GM18909 (cell line): ENCODE data around the gene AGBL1.

ENCODE experiments used
- ATAC-seq: cut with Tn5 transposase; IDR thresholded peaks from one replicate; pipeline ENCODE4 v1.9.1; 2021; ENCODE audit warnings: mild to moderate bottlenecking; ENCODE audit not compliant: unreplicated experiment, poor library complexity

The AGBL1 gene

GRCh38 chr15:86759800-86760523 is 680.3 kb downstream of the AGBL1 start:
- ATAC-seq = no peak

- no peak for ATAC-seq
Observed at GRCh38 chr15:86762874-86763273, 683.2 kb downstream of the AGBL1 start.

DNA sequence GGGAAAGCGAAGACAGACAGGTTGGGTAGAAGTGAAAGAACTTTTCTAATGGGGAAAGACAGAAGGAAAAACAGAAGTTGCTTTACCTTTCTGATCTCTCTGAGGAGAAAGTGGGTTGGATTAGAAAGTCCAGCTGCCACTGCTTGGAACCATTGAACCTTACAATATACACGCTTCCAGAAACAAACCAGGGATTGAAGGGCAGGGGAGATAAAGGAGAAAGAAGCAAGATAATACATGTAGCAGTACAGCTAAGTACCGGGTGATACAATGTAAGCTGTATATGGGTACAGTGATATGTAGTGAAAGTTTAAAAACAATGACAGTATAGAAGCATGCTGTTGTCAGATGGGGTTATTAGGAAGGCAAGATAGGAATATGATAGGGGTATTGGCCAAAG is 684.4 kb downstream of the AGBL1 start:
- no peak for ATAC-seq

- ATAC-seq = no peak
Observed at GRCh38 chr15:86765281-86765680, 685.6 kb downstream of the AGBL1 start.

DNA sequence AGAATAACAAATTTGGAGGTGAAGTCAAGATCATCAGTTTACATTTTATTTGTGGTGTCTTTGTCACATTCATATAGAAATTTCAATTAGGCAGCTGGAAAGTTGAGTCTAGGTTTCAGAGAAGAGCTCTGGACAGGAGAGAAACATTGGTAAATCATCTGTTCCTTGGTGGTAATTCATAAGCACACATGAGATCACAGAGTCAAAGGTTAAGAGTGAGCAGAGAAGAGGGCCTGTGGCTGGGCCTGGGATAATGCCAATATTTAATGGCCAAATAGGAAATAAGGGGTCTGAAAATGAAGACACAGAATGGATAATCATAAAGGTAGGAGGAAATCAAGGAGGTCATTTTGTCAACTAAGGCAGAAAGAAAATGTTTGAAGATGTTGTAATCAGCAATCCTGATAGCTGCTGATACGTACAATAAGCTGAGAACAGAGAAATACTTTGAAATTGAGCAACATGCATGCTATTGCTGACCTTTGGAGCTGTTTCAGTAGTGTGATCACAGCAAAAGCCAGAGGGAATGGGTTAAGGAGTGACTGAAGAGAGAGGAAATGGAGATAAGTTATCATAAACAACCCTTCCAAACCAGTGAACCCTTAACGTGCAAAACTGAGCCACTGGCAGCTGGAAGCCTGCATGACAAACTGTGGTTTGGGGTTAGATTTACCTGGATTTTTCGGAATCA is 692.8 kb downstream of the AGBL1 start:
- no peak for ATAC-seq

- no peak for ATAC-seq
Observed at GRCh38 chr15:86773736-86774135, 694.1 kb downstream of the AGBL1 start.

- no peak for ATAC-seq
Observed at GRCh38 chr15:86776145-86776544, 696.5 kb downstream of the AGBL1 start.

GRCh38 chr15:86796521-86796920 is 716.9 kb downstream of the AGBL1 start:
- no peak for ATAC-seq

DNA sequence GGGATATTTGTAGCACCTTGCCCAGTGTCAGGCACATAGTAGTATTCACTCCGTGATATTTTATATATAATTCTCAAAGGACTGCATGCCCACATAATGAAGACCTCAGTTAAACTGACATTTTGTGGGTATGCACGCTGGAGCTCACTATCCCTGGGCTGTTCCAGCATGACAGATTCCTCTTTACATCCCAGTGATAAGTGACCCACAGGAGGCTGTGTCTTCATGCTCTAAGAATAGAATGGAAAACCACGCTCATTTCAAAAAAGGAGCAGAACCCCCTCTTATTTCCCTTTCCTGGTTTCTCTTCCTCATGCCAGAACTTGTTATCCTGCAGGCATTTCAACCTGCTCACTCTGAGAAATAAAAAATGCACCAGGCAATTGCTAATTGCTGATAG is 717.5 kb downstream of the AGBL1 start:
- ATAC-seq = no peak

DNA sequence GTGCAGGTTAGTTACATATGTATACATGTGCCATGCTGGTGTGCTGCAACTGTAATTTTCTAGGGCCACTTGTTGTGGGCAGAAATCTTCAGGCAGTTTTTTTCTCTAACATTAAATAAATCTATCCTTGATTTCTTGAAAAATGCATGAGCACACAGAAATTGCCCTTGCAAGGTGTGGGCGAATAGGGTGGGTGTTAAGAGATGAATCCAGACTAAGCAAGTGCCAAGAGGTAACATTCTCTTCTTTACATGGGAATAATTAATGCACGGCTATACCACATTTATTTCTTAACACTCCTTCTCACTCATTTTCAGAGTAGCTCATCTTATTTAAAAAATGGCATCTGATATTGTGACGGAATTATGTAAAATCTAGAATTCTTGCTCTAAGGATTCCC is 719.6 kb downstream of the AGBL1 start:
- no peak for ATAC-seq

GRCh38 chr15:86802244-86802643 is 722.6 kb downstream of the AGBL1 start:
- no peak for ATAC-seq

- ATAC-seq = no peak
Observed at GRCh38 chr15:86804406-86804805, 724.7 kb downstream of the AGBL1 start.

GRCh38 chr15:86810329-86810728 is 730.7 kb downstream of the AGBL1 start:
- ATAC-seq = no peak

DNA sequence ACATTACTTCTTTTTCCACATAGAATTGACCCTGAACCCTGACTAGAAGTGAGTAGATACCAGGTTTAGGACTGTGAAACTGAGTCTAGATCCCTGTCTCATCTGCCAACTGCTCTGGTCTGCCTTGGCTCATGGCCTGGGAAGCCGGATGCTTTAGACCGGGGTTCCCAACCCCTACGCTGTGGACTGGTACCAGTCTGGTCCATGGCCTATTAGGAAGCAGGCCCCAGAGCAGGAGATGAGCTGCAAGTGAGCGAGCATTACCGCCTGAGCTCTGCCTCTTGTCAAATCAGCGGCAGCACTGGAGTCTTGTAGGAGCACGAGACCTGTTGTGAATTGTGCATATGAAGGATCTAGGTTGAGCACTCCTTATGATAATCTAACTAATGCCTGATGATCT is 734.2 kb downstream of the AGBL1 start:
- no peak for ATAC-seq

- no peak for ATAC-seq
Observed at GRCh38 chr15:86829245-86829644, 749.6 kb downstream of the AGBL1 start.

GRCh38 chr15:86830304-86830703 is 750.6 kb downstream of the AGBL1 start:
- no peak for ATAC-seq

GRCh38 chr15:86833595-86833994 is 753.9 kb downstream of the AGBL1 start:
- no peak for ATAC-seq

DNA sequence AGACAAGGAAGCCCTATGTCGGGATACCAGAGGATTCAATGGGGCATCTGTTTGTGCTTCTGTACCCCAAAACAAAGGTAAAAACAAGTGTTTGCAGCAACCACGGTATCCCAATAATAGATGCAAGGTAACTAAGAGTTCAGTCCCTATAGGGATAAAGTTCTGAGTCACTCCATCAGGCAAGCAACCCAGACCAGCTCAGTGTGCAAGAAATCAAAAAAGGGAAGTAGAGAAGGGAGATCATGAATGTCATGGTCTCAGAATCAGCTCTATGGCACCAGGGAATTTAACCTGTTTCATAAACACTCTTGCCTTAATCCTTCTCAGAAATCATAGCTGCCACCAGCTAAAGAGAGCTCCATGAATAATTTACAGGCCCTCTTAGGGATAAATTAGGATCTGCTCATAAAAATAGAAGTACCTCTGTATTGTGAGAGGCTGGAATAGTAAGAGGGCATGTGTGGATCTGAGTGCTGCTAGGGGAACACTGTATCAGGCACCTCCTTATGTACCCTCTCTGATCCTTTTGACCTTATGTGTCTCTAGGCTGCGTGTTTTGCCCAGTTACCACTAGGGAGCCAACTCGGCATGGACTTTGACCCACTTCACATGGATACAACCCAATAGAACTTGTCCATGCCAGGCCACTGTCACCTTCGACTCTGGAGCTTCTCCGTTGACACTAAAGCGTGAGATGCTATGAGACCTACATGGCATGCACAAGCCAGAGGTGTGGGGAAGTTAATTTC is 754.6 kb downstream of the AGBL1 start:
- ATAC-seq = no peak

DNA sequence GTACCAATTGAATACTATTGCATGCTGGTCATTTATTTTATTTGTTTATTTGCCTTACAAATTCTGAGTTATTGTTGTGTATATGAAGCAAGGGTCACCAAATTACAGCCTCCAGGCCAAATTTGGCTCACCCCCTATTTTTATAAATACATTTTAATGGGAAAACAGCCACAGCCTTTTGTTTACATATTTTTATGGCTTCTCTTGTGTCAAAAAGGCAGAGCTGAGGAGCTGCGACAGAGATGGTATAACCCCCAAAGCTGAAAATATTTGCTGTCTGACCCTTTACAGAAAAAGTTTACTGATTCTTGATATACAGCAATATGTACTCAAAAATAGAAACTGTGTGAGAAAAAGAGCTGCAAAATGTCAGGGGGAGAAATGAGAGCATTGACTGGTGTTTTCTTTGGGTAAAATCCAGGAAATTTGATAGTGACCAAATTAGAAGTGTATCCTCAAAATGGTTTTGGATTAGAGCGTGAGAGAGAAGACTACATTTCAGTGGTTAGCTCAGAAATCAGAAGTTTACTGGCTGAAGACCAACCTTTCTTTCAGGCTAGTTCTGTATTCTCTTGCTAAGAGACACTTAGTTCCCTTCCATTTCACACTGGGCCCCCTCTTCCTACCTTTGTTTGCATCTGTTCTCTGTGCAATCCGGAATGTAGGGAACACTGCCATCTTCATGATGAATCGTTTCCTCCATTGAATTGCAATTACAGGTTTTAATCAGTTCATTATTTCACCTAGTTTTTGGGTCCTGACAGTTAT is 757.8 kb downstream of the AGBL1 start:
- ATAC-seq = no peak

- ATAC-seq = no peak
Observed at GRCh38 chr15:86839502-86839901, 759.8 kb downstream of the AGBL1 start.

- no peak for ATAC-seq
Observed at GRCh38 chr15:86840996-86841395, 761.3 kb downstream of the AGBL1 start.
